NCI-H2081 treated with DMSO at 0.1 percent for 48 hours (cell line): Measurements from ENCODE around the gene CHKA.

Experiments used
- DNase-seq: peaks from one replicate; lab custom pipeline; 2025; lab: John Stamatoyannopoulos, UW

Gene CHKA

GRCh38 chr11:68142441-68143309 is 21.5 kb upstream of the CHKA start:
- no peak for DNase-seq

- DNase-seq = no peak
Observed at GRCh38 chr11:68142028-68142412, 20.8 kb upstream of the CHKA start.

GRCh38 chr11:68141246-68142027 is 20.2 kb upstream of the CHKA start:
- DNase-seq = no peak

DNA sequence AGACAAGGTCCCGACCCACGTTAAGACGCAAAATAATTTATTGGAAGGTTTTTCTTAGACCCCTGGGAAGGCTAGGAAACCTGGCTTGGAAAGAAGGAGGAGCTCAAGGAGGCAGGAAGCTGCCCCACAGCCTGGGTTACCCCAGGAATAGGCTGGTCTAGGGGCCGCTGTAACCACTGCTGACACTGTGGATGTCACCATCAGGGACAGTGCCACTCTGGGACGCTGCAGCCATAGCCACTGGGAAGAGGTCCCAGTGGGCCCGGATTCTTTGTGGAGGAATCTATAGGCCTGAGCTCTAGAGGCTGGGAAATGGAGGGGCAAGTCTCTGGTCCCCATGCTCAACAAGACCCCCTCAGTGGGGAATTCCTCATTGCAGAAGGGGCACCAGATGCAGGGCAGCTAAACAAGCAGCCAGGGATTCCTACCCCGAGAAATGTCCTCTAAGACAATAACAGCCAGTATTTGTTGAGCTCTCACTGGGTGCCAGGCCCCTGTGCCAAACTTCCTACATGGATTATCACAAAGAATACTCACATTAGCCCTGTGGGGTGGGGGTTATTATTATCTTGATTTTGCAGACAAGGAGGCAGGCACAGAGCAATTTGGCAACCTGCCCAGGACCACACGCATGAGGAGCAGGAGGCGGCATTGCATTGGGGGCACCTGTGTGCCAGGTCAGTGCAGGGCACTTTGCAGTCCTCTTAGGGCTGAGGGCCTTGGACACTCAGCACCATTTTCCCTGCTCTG is 19.5 kb upstream of the CHKA start:
- DNase-seq = no peak

GRCh38 chr11:68138237-68138636 is 17.0 kb upstream of the CHKA start:
- DNase-seq = no peak

GRCh38 chr11:68137833-68138232 is 16.6 kb upstream of the CHKA start:
- DNase-seq = no peak

DNA sequence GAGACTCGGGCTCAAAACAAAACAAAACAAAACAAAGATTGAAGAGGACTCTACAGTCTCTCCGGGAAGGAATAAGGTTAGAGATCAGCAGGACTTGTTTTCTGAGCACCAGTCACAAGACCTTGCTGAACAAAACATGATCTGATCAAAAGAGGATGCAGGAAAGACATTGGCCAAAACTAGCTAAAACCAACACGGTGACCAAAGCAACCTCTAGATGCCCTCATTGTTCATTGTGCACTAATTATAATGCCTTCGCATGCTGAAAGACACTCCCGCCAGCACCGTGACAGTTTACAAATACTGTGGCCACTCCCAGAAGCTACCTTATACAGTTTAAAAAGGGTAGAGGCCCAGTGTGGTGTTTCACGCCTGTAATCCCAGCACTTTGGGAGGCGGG is 15.7 kb upstream of the CHKA start:
- DNase-seq = no peak

- DNase-seq = no peak
Observed at GRCh38 chr11:68135161-68135560, 14.0 kb upstream of the CHKA start.

GRCh38 chr11:68133761-68134160 is 12.6 kb upstream of the CHKA start:
- no peak for DNase-seq

GRCh38 chr11:68130121-68130520 is 8.9 kb upstream of the CHKA start:
- no peak for DNase-seq

- no peak for DNase-seq
Observed at GRCh38 chr11:68128682-68129327, 7.6 kb upstream of the CHKA start.

- DNase-seq = no peak
Observed at GRCh38 chr11:68127714-68128681, 6.8 kb upstream of the CHKA start.

GRCh38 chr11:68125164-68125563 is 4.0 kb upstream of the CHKA start:
- no peak for DNase-seq

DNA sequence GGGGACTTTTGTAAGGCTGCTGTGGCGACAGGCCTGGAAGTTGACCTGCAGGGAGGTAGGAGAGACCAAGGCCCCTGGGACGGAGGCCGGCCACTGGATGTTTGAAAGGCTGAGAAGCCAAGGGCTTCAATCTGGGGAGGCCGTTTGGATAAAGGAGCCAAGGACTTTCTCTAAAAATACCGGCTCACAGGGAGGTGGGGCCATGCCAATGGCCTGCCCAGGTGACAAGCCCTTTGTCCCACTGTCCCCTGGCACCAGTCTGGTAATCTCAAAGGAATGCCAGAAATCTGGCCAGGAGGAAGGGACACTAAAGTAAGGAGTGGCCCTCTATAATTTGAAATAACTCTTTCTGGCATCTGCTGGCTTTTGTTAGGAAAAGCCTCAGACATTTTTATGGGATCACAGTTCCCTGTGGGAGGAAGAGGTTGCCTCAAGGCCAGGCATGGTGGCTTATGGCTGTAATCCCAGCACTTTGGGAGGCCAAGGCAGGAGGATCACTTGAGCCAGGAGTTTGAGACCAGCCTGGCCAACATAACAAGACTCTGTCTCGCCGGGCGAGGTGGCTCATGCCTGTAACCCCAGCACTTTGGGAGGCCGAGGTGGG is 1.9 kb upstream of the CHKA start:
- no peak for DNase-seq

DNA sequence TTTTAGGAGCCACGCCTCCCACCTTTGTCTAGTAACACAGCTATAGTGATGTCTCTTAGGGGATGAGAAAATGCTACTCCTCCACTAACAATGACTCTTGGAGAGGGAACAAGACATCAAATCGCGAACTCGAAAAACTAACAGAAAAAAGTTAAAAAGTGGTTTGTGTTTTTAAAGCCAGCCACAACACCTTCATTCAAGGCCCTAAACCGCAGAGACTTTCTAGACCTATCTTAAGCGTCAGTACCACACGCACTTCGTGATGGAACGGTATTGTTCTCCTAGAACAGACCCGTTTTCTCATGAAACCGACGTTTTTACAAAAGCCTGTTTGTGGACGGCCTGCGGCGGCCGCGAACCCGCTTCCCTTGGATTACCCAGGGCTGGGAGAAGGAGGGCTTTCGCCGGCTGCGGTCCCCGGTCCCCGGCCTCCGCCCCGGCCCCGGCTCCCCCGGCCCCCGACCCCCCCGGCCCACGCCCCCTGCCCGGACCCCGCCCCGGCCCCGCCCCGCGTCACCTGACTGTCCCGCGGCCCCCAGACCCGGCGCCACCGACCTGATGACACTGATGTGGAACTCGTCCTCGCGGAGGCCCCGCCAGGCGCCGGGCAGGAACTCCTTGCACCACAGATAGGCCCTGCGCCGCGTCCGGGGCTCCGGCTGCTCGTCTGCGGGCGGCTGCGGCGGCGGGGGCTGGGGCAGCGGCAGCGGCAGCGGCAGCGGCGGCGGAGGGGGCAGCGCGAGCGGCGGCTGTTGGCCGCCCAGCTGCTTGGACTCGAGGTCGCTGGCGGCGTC is 718 bp downstream of the CHKA start:
- DNase-seq = no peak

GRCh38 chr11:68118706-68119448 is 2.3 kb downstream of the CHKA start:
- DNase-seq = no peak

- no peak for DNase-seq
Observed at GRCh38 chr11:68117853-68118470, 3.2 kb downstream of the CHKA start.

DNA sequence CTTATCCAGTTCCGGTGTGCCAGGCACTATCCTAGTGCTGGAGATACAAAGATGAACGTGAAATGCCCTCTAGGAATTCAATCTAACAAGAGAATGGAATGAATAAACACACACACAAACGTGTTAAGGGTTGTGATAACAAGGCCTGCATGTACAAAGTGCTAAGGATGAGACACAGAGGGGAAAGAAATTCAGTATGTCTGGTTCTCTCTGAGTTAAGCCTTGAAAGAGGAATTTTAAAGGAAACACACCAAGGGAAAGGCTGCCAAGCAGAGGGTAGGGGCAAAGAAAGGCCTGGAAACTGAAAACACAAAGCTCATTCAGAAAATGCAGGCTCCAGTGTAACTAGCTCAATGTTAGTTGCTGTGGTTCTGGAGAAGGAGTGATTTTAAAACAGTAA is 4.2 kb downstream of the CHKA start:
- DNase-seq = no peak
